ENCODE measurements around the gene CABLES1. TPM values are rescaled to one million over a fixed set of nuclear protein-coding genes. Genes with fewer than 3 reads are reported as not detected.
"Not testable (repeated sequence)": the region's sequence is repeated elsewhere in the genome, so short reads cannot be mapped to it uniquely, and the experiment has no call there.

Gene CABLES1
- total and polyA plus RNA-seq, 7 experiments from 2014 or later = 0.11 to 5.7 (median 0.58) TPM; not detected in 3

DNA sequence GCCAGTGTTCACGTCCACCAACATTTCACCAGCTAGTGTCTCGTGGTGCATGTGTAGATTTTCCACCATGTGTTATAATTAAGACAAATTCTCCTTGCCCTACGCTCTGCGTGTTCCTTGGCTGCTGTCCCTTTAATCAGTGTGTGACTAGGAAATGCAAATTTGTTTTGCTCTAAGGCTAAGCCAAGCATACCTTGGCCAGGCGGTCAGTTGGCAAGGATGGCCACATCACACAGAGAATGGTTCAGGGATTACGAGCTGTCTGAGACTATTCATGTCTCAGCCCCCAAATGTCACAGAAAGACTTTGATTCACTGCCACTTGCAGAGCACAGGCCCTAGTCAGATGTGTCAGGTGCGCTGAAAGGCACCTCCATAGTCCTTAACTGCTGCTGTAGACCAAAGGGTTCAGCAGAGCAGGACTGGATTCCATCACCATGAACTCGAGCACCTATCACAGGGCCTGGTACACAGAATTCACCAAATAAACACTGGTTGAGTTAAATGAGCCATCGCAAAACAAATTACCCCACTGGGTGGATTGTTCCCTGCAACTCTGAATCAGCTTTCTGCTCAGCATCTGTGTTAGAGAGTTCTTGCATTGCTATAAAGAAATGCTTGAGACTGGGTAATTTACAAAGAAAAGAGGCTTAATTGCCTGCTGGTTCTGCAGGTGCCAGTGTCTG, 128.4 kb downstream of the CABLES1 start:
- DNase-seq = no peak
- H3K36me3 Mint-ChIP-seq = peaks cover 0 to 7% (median 0%) of the 10 kb centered on the region in 5 donors
- H3K4me3 ChIP-seq (ENCODE audit: low read length) = no peak overlapping the region
- no peak for ATAC-seq
- peaks cover 0 to 3% (median 2%) of the 10 kb centered on the region in 3 experiments for H3K9me3 ChIP-seq (ENCODE audit: control insufficient read depth in 2 of 3, low read length in 3 of 3)
- H3K36me3 ChIP-seq (ENCODE audit: control insufficient read depth in 2 of 3, insufficient read depth in 3 of 3, low read length in 3 of 3) = no peaks in the 10 kb centered on the region
- H3K27ac Mint-ChIP-seq = no peak overlapping the region
- H3K27me3 ChIP-seq (ENCODE audit: control insufficient read depth in 2 of 2, insufficient read depth in 2 of 2, low read length in 2 of 2) = no peaks in the 10 kb centered on the region
- intact Hi-C loops (cut with micrococcal nuclease) = no loop called here
- H3K27me3 Mint-ChIP-seq = no peaks in the 10 kb centered on the region
- POLR2A ChIA-PET = no interaction called here
- no peak overlapping the region for H3K4me3 Mint-ChIP-seq
- peaks cover 0 to 21% of the 10 kb centered on the region in 2 donors for H3K4me1 ChIP-seq (ENCODE audit: control insufficient read depth in 2 of 2, insufficient read depth in 2 of 2, low read length in 2 of 2)
- H3K4me1 Mint-ChIP-seq = peaks cover 25 to 44% (median 40%) of the 10 kb centered on the region in 7 donors
- H3K27ac ChIP-seq (ENCODE audit: low read depth, low read length) = no peak overlapping the region
- peaks cover 0 to 9% (median 2%) of the 10 kb centered on the region in 11 donors for H3K9me3 Mint-ChIP-seq
- CTCF ChIA-PET = no interaction called here

DNA sequence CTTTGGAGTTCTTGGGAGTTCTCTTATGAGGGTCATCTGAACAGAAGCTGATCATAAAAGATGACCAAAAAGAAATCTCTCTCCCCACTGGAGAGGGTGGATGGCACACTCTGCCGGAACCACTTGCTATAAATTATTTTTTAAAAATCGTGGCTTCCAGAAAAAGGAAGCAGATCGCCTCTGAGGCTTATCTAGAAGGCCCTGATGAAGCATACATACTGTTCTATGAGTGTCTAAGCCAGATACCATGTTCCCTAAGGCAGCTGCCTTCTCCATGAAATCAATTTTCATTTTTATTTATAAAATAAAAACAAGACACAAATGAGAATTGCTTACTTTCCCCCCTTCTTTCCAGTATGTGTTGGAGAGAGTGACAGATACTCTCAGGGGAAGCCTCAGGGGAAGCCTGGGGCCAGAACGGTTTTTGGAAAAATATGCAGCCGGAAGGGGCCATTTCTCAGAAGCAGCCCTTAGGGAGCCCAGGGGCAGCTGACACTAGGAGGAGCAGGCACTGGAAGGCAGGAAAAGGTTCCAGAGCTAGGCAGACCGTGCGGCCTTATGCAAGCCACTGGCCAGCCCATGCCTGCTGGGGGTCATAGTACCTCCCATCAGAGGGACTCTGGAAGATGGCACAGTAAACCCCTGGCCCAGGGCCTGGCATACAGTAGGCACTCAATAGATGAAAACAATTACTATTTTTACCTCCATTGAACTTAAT, 130.6 kb downstream of the CABLES1 start:
- H3K27ac Mint-ChIP-seq = no peak overlapping the region
- Histone ChIP-seq H3K36me3 (ENCODE audit: control insufficient read depth in 2 of 3, insufficient read depth in 3 of 3, low read length in 3 of 3) (no peaks in the 10 kb centered on the region), H3K4me1 (ENCODE audit: control insufficient read depth in 2 of 2, insufficient read depth in 2 of 2, low read length in 2 of 2) (no peaks in the 10 kb centered on the region), H3K27me3 (ENCODE audit: control insufficient read depth in 2 of 2, insufficient read depth in 2 of 2, low read length in 2 of 2) (no peaks in the 10 kb centered on the region), H3K27ac (ENCODE audit: low read depth, low read length) (no peak overlapping the region), H3K9me3 (ENCODE audit: control insufficient read depth in 2 of 3, low read length in 3 of 3) (peaks cover 0 to 15% (median 3%) of the 10 kb centered on the region in 3 experiments), H3K4me3 (ENCODE audit: low read length) (no peak overlapping the region)
- POLR2A ChIA-PET = no interaction called here
- DNase-seq = no peak
- ATAC-seq = no peak
- no peak overlapping the region for H3K4me3 Mint-ChIP-seq
- H3K36me3 Mint-ChIP-seq = peaks cover 8 to 25% (median 12%) of the 10 kb centered on the region in 5 donors
- H3K4me1 Mint-ChIP-seq = peaks cover 16 to 33% (median 26%) of the 10 kb centered on the region in 7 donors
- CTCF ChIA-PET = interaction anchor here (0.6 kb wide), 1 partner anchor 335 kb away, joined by 6 read pairs; no protein-coding TSS in a partner anchor
- peaks cover 7 to 30% (median 15%) of the 10 kb centered on the region in 11 donors for H3K9me3 Mint-ChIP-seq
- intact Hi-C loops (cut with micrococcal nuclease) = no loop called here
- H3K27me3 Mint-ChIP-seq = no peaks in the 10 kb centered on the region

- Histone ChIP-seq H3K4me3 (ENCODE audit: low read length) (no peak overlapping the region), H3K27ac (ENCODE audit: low read depth, low read length) (no peak overlapping the region), H3K9me3 (ENCODE audit: control insufficient read depth in 2 of 3, low read length in 3 of 3) (peaks cover 0 to 15% (median 3%) of the 10 kb centered on the region in 3 experiments), H3K36me3 (ENCODE audit: control insufficient read depth in 2 of 3, insufficient read depth in 3 of 3, low read length in 3 of 3) (no peaks in the 10 kb centered on the region), H3K4me1 (ENCODE audit: control insufficient read depth in 2 of 2, insufficient read depth in 2 of 2, low read length in 2 of 2) (no peaks in the 10 kb centered on the region), H3K27me3 (ENCODE audit: control insufficient read depth in 2 of 2, insufficient read depth in 2 of 2, low read length in 2 of 2) (no peaks in the 10 kb centered on the region)
- DNase-seq = no peak
- Mint-ChIP-seq H3K27me3 (no peaks in the 10 kb centered on the region), H3K27ac (peak overlapping the region in 4 of 9 donors; percentile 9 to 74 (median 20)), H3K9me3 (peaks cover 7 to 40% (median 21%) of the 10 kb centered on the region in 11 donors), H3K36me3 (peaks cover 9 to 30% (median 14%) of the 10 kb centered on the region in 5 donors), H3K4me3 (no peak overlapping the region), H3K4me1 (peaks cover 16 to 30% (median 24%) of the 10 kb centered on the region in 7 donors)
- ATAC-seq = peak; percentile 22
- intact Hi-C loops (cut with micrococcal nuclease) = no loop called here
- POLR2A ChIA-PET = no interaction called here
- CTCF ChIA-PET = no interaction called here
Measured at GRCh38 chr18:23266717-23267446, 131.6 kb downstream of the CABLES1 start.

- Mint-ChIP-seq H3K4me1 (peaks cover 17 to 30% (median 24%) of the 10 kb centered on the region in 7 donors), H3K4me3 (no peak overlapping the region), H3K9me3 (peaks cover 7 to 42% (median 21%) of the 10 kb centered on the region in 11 donors), H3K27ac (peak overlapping the region in 4 of 9 donors; percentile 9 to 74 (median 20)), H3K36me3 (peaks cover 9 to 32% (median 14%) of the 10 kb centered on the region in 5 donors), H3K27me3 (no peaks in the 10 kb centered on the region)
- Histone ChIP-seq H3K4me3 (ENCODE audit: low read length) (no peak overlapping the region), H3K4me1 (ENCODE audit: control insufficient read depth in 2 of 2, insufficient read depth in 2 of 2, low read length in 2 of 2) (no peaks in the 10 kb centered on the region), H3K36me3 (ENCODE audit: control insufficient read depth in 2 of 3, insufficient read depth in 3 of 3, low read length in 3 of 3) (no peaks in the 10 kb centered on the region), H3K27ac (ENCODE audit: low read depth, low read length) (no peak overlapping the region), H3K27me3 (ENCODE audit: control insufficient read depth in 2 of 2, insufficient read depth in 2 of 2, low read length in 2 of 2) (no peaks in the 10 kb centered on the region), H3K9me3 (ENCODE audit: control insufficient read depth in 2 of 3, low read length in 3 of 3) (peaks cover 0 to 15% (median 3%) of the 10 kb centered on the region in 3 experiments)
- CTCF ChIA-PET = no interaction called here
- DNase-seq (no peak), ATAC-seq (no peak)
- intact Hi-C loops (cut with micrococcal nuclease) = no loop called here
- POLR2A ChIA-PET = no interaction called here
Measured at GRCh38 chr18:23267447-23267776, 132.1 kb downstream of the CABLES1 start.

DNA sequence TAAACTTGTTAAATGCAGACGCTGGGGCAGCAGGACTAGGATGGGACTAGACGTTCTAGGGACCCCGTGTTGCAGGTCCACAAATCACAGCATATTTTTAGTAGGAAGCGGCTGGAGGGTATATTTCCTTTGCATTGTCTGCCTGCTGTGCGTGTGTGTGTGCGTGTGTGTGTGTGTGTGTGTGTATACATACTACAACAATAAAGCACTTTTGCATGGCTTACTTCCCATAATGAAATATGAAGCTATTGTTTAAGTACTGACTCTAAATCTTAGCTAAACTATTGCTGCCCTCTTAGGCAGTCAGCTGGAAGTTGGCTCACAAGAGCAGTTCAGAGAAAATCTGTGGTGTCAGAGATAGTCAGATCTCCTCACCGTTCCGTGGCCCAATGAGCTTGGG, 133.4 kb downstream of the CABLES1 start:
- no peaks in the 10 kb centered on the region for H3K36me3 ChIP-seq (ENCODE audit: control insufficient read depth in 2 of 3, insufficient read depth in 3 of 3, low read length in 3 of 3)
- no peaks in the 10 kb centered on the region for H3K27me3 Mint-ChIP-seq
- peak overlapping the region; percentile 4 for H3K27ac ChIP-seq (ENCODE audit: low read depth, low read length)
- ATAC-seq (no peak), DNase-seq (no peak)
- ChIA-PET POLR2A (no interaction called here), CTCF (interaction anchor here (1.1 kb wide), 1 partner anchor 28 kb away, joined by 5 read pairs; no protein-coding TSS in a partner anchor)
- H3K9me3 Mint-ChIP-seq = peaks cover 7 to 42% (median 21%) of the 10 kb centered on the region in 11 donors
- no peaks in the 10 kb centered on the region for H3K4me1 ChIP-seq (ENCODE audit: control insufficient read depth in 2 of 2, insufficient read depth in 2 of 2, low read length in 2 of 2)
- H3K4me1 Mint-ChIP-seq = peaks cover 18 to 35% (median 24%) of the 10 kb centered on the region in 7 donors
- intact Hi-C loops (cut with micrococcal nuclease) = no loop called here
- no peak overlapping the region for H3K4me3 ChIP-seq (ENCODE audit: low read length)
- H3K27ac Mint-ChIP-seq = peak overlapping the region in 2 of 9 donors; percentile 22 to 77
- H3K4me3 Mint-ChIP-seq = peak overlapping the region in 1 of 10 donors; percentile 35
- H3K9me3 ChIP-seq (ENCODE audit: control insufficient read depth in 2 of 3, low read length in 3 of 3) = peaks cover 0 to 15% (median 3%) of the 10 kb centered on the region in 3 experiments
- H3K36me3 Mint-ChIP-seq = peaks cover 9 to 36% (median 14%) of the 10 kb centered on the region in 5 donors
- H3K27me3 ChIP-seq (ENCODE audit: control insufficient read depth in 2 of 2, insufficient read depth in 2 of 2, low read length in 2 of 2) = no peaks in the 10 kb centered on the region

GRCh38 chr18:23269068-23269467, 133.8 kb downstream of the CABLES1 start:
- H3K36me3 ChIP-seq (ENCODE audit: control insufficient read depth in 2 of 3, insufficient read depth in 3 of 3, low read length in 3 of 3); H3K27me3 Mint-ChIP-seq; H3K4me3 ChIP-seq (ENCODE audit: low read length); intact Hi-C loops (cut with micrococcal nuclease); H3K4me1 ChIP-seq (ENCODE audit: control insufficient read depth in 2 of 2, insufficient read depth in 2 of 2, low read length in 2 of 2); POLR2A ChIA-PET; H3K27me3 ChIP-seq (ENCODE audit: control insufficient read depth in 2 of 2, insufficient read depth in 2 of 2, low read length in 2 of 2): not testable (repeated sequence)
- CTCF ChIA-PET = interaction anchor here (1.1 kb wide), 1 partner anchor 28 kb away, joined by 5 read pairs; no protein-coding TSS in a partner anchor
- DNase-seq (peak in 3 of 9 donors; percentile 3 to 22 (median 21)), ATAC-seq (peak; percentile 39)
- Mint-ChIP-seq H3K4me3 (peak overlapping the region in 3 of 10 donors; percentile 5 to 35 (median 20)), H3K36me3 (peaks cover 9 to 36% (median 14%) of the 10 kb centered on the region in 5 donors), H3K27ac (peak overlapping the region in 4 of 9 donors; percentile 22 to 77 (median 54)), H3K4me1 (peaks cover 18 to 35% (median 24%) of the 10 kb centered on the region in 7 donors), H3K9me3 (peaks cover 7 to 42% (median 21%) of the 10 kb centered on the region in 11 donors)
- H3K9me3 ChIP-seq (ENCODE audit: control insufficient read depth in 2 of 3, low read length in 3 of 3) = peaks cover 0 to 15% (median 3%) of the 10 kb centered on the region in 3 experiments
- H3K27ac ChIP-seq (ENCODE audit: low read depth, low read length) = peak overlapping the region; percentile 4
